Effector memory CD8-positive, alpha-beta T cell (primary cell): Measurements from ENCODE around the gene U2AF1L4.

Experiments used
- ATAC-seq: fragments of 150-1000 bp; cut with Tn5 transposase; replicated peaks from 2 replicates; pipeline ENCODE4 v1.10.0; 2021; ENCODE audit warnings: mild to moderate bottlenecking, moderate library complexity
- DNase-seq, 3 experiments: peaks; one replicate each; pipeline ENCODE4 v3.0.0; 2021
- H3K27ac Mint-ChIP-seq, 2 donors: one replicate each; pipeline ENCODE4 v1.8.0; 2022; ENCODE audit warnings: mild to moderate bottlenecking in 2 of 2, mixed read lengths in 2 of 2, moderate library complexity in 2 of 2
- H3K27me3 Mint-ChIP-seq, 2 donors: one replicate each; pipeline ENCODE4 v1.8.0; 2022; ENCODE audit warnings: mixed read lengths in 2 of 2
- H3K36me3 Mint-ChIP-seq: one replicate; pipeline ENCODE4 v1.8.0; 2022; ENCODE audit warnings: mild to moderate bottlenecking, moderate library complexity, mixed read lengths; ENCODE audit not compliant: insufficient read depth
- H3K4me1 Mint-ChIP-seq, 2 donors: one replicate each; pipeline ENCODE4 v1.8.0; 2022; ENCODE audit warnings: low read depth in 2 of 2, mixed read lengths in 2 of 2
- H3K4me3 Mint-ChIP-seq, 2 donors: one replicate each; pipeline ENCODE4 v1.8.0; 2022; ENCODE audit warnings: mild to moderate bottlenecking in 2 of 2, mixed read lengths in 2 of 2, moderate library complexity in 2 of 2
- H3K9me3 Mint-ChIP-seq, 2 donors: one replicate each; pipeline ENCODE4 v1.8.0; 2022; ENCODE audit warnings: mixed read lengths in 2 of 2
- total RNA-seq, 9 experiments: gene quantifications; one replicate each; lab custom pipeline; 2026; lab: John Stamatoyannopoulos, UW

U2AF1L4 gene
- 2.4 to 16.1 (median 4.1) reads per million in 9 experiments for total RNA-seq

DNA sequence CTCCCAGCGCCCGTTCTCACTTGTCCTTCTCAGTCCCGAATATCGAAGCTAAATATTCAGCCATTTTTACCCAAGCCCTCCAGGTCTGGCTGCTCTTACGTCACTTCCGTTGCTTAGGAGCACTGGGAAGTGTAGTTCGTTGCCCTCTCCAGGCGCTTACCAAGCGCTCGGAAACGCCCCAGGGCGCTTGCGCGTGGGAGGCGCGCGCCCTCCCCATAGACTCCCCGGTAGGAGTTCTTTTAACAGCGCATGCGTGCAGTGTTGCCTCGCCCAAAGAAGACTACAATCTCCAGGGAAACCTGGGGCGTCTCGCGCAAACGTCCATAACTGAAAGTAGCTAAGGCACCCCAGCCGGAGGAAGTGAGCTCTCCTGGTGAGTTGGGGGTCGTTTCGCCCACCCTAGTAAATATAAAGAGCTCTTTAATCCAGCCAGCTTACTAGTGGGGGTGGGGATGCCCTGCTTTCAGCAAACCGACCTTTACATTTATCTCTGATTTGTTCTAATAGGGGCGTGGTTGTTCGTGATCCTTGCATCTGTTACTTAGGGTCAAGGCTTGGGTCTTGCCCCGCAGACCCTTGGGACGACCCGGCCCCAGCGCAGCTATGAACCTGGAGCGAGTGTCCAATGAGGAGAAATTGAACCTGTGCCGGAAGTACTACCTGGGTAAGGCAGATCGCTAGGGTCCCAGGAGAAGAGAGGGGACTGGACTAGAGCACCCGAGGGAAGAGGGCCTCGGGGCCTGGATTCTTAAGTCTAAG is at the start of gene U2AF1L4, which contains the start of gene PSENEN:
U2AF1L4 (minus strand) TSS at position 91 of the 759 bp plus-strand sequence; CDS start at position 64, 27 bp downstream.
PSENEN (plus strand) TSS at position 324 of the 759 bp plus-strand sequence; CDS start at position 604, 280 bp downstream.
- peaks cover 29% of the 10 kb centered on the region for H3K36me3 Mint-ChIP-seq
- peaks cover 57 to 58% of the 10 kb centered on the region in 2 donors for H3K4me1 Mint-ChIP-seq
- no peaks in the 10 kb centered on the region for H3K9me3 Mint-ChIP-seq
- ATAC-seq (peak; percentile 58), DNase-seq (peak; percentile 93 to 95 (median 93))
- peak within 1 kb of the TSS; percentile 98 to 99 for H3K27ac Mint-ChIP-seq
- peak within 1 kb of the TSS; percentile 86 to 94 for H3K4me3 Mint-ChIP-seq
- no peaks in the 10 kb centered on the region for H3K27me3 Mint-ChIP-seq

- ATAC-seq (no peak), DNase-seq (no peak)
- peaks cover 2% of the 10 kb centered on the region for H3K36me3 Mint-ChIP-seq
- H3K27me3 Mint-ChIP-seq: peaks cover 29 to 59% of the 10 kb centered on the region in 2 donors
- H3K9me3 Mint-ChIP-seq: no peaks in the 10 kb centered on the region
- no peak overlapping the region for H3K27ac Mint-ChIP-seq
- no peak overlapping the region for H3K4me3 Mint-ChIP-seq
- peaks cover 6% of the 10 kb centered on the region in 2 donors for H3K4me1 Mint-ChIP-seq
Observed at GRCh38 chr19:35793381-35794165, 48.4 kb upstream of the U2AF1L4 start.

- Mint-ChIP-seq H3K4me1 (peaks cover 6% of the 10 kb centered on the region in 2 donors), H3K27ac (no peak overlapping the region), H3K9me3 (no peaks in the 10 kb centered on the region), H3K36me3 (peaks cover 2% of the 10 kb centered on the region), H3K4me3 (no peak overlapping the region), H3K27me3 (peaks cover 24 to 52% of the 10 kb centered on the region in 2 donors)
- ATAC-seq (no peak), DNase-seq (no peak)
Observed at GRCh38 chr19:35792888-35793287, 47.7 kb upstream of the U2AF1L4 start.

GRCh38 chr19:35792312-35792711 is 47.1 kb upstream of the U2AF1L4 start:
- H3K27me3 Mint-ChIP-seq: peaks cover 21 to 46% of the 10 kb centered on the region in 2 donors
- no peak overlapping the region for H3K4me3 Mint-ChIP-seq
- peaks cover 2% of the 10 kb centered on the region for H3K36me3 Mint-ChIP-seq
- H3K9me3 Mint-ChIP-seq: no peaks in the 10 kb centered on the region
- DNase-seq (no peak), ATAC-seq (no peak)
- H3K27ac Mint-ChIP-seq: no peak overlapping the region
- peaks cover 6% of the 10 kb centered on the region in 2 donors for H3K4me1 Mint-ChIP-seq

- Mint-ChIP-seq H3K4me3 (no peak overlapping the region), H3K4me1 (peaks cover 1 to 2% of the 10 kb centered on the region in 2 donors), H3K27ac (no peak overlapping the region), H3K9me3 (no peaks in the 10 kb centered on the region), H3K27me3 (peaks cover 16 to 42% of the 10 kb centered on the region in 2 donors), H3K36me3 (no peaks in the 10 kb centered on the region)
- ATAC-seq (no peak), DNase-seq (no peak)
Observed at GRCh38 chr19:35791814-35792279, 46.6 kb upstream of the U2AF1L4 start.

GRCh38 chr19:35790981-35791813 is 46.0 kb upstream of the U2AF1L4 start:
- Mint-ChIP-seq H3K27ac (no peak overlapping the region), H3K9me3 (no peaks in the 10 kb centered on the region), H3K27me3 (peaks cover 10 to 35% of the 10 kb centered on the region in 2 donors), H3K36me3 (no peaks in the 10 kb centered on the region), H3K4me1 (no peaks in the 10 kb centered on the region), H3K4me3 (no peak overlapping the region)
- ATAC-seq: no peak
- no peak for DNase-seq

DNA sequence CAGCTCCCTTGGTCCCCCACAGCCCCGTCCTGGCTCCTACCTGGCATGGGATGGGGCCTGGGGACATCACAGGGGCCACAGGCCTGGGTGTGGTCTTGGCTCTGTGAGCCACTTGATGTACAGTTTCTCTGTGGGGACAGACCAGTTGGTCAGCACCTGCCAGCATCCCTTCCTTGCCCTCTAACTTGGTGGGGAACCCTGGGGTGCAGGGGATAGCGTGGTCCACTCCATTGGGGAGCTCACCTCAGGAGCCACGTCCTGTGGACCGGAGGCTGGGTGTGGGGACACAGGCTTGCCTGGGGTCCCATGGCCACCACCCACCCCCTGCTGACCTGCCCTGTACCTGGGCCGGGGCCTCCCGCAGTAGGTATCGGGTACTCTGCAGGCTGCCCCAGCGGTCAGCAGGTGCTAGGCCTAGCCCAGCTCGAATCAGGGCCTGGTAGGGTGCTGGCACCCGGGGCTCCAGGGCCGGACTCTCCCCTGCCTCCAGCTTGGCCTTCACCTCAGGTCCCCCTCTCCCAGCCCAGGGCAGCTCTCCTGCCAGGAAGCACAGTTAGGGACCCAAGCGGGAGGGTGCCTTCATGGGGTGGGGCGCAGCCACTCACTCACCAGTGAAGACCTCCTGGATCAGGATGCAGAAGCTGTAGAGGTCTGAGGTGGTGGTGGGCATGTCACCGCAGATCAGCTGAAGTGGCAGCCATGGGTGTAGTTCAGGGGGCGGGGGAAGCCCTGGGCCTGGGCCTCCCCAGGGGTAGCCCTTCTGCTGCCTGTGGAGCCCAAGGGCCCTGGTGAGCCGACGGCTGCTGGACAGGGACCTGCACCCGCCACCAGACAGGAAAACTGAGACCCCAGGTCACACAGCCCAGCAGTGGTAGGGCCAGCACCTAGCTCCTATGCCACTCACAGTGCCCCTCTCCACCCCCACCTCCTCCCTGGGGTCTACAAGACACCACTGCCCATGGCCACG is 45.0 kb upstream of the U2AF1L4 start:
- ATAC-seq (no peak), DNase-seq (no peak)
- H3K9me3 Mint-ChIP-seq: no peaks in the 10 kb centered on the region
- H3K4me3 Mint-ChIP-seq: no peak overlapping the region
- H3K27ac Mint-ChIP-seq: no peak overlapping the region
- H3K27me3 Mint-ChIP-seq: peaks cover 7 to 30% of the 10 kb centered on the region in 2 donors
- H3K36me3 Mint-ChIP-seq: no peaks in the 10 kb centered on the region
- no peaks in the 10 kb centered on the region for H3K4me1 Mint-ChIP-seq

DNA sequence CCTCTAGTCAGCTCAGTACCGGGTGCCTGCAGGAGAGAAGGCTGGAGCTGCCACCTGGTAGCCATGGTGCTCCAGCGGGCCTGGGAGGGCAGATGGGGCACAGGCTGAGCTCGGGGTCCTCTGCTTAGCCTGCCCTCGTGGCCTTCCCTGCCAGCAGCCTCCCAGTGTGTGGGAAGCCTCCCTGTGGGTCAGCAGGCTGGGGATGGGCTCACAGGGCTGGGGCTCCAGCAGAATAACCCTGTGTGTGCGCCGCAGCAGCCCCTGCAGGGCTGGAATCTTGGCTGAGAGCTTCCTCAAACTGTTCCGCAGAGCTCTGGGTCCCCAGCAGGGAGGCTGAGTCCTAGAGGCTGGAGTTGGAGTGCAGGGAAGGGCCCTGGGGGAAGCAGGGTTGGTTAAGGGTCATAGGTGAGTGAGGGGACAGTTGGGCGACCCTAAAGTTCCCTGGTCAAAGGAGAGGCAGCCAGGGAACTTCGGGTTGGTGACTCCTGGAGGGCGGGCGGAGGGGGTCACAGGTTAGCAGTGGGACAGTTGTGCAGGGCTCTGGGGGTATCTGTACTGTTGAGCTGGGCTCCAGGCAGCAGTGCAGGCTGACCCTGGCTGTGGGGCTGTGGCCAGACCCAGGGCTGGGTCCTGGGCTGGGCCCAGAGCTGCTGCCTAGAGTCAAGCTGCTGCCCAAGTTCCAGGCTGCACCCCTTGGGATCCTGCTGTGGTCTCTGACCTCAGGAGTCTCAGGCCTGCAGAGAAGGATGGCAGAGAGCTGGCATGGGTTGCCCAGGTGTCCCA is 44.2 kb upstream of the U2AF1L4 start:
- H3K4me3 Mint-ChIP-seq: no peak overlapping the region
- H3K27ac Mint-ChIP-seq: no peak overlapping the region
- H3K27me3 Mint-ChIP-seq: peaks cover 7 to 30% of the 10 kb centered on the region in 2 donors
- H3K36me3 Mint-ChIP-seq: no peaks in the 10 kb centered on the region
- H3K9me3 Mint-ChIP-seq: no peaks in the 10 kb centered on the region
- no peaks in the 10 kb centered on the region for H3K4me1 Mint-ChIP-seq
- DNase-seq: no peak
- no peak for ATAC-seq

GRCh38 chr19:35788205-35788960 is 43.2 kb upstream of the U2AF1L4 start:
- Mint-ChIP-seq H3K9me3 (no peaks in the 10 kb centered on the region), H3K27ac (no peak overlapping the region), H3K4me3 (no peak overlapping the region)

GRCh38 chr19:35787227-35787799 is 42.1 kb upstream of the U2AF1L4 start:
- no peak overlapping the region for H3K4me3 Mint-ChIP-seq
- no peaks in the 10 kb centered on the region for H3K9me3 Mint-ChIP-seq
- H3K27me3 Mint-ChIP-seq: peaks cover 0 to 9% of the 10 kb centered on the region in 2 donors
- H3K4me1 Mint-ChIP-seq: no peaks in the 10 kb centered on the region
- no peak for ATAC-seq
- no peak overlapping the region for H3K27ac Mint-ChIP-seq
- H3K36me3 Mint-ChIP-seq: no peaks in the 10 kb centered on the region
- no peak for DNase-seq

More at GRCh38 chr19:35788205-35788960, 43.2 kb upstream of the U2AF1L4 start:
- Mint-ChIP-seq H3K36me3 (no peaks in the 10 kb centered on the region), H3K4me1 (no peaks in the 10 kb centered on the region), H3K27me3 (peaks cover 0 to 20% of the 10 kb centered on the region in 2 donors)
- ATAC-seq: no peak
- no peak for DNase-seq
